HFFc6 (cell line): Measurements from ENCODE around the gene HAPLN2. TPM values are rescaled to one million over a fixed set of nuclear protein-coding genes. Genes with fewer than 3 reads are reported as not detected.

Source experiments
- DNase-seq: peaks from one replicate; pipeline ENCODE4 v3.0.0-alpha.2; 2018
- H3K27ac Mint-ChIP-seq: 2 replicates; pipeline ENCODE4 v1.8.0; 2020; ENCODE audit warnings: mild to moderate bottlenecking, mixed read lengths
- H3K27me3 Mint-ChIP-seq: 2 replicates; pipeline ENCODE4 v1.8.0; 2021; ENCODE audit warnings: mild to moderate bottlenecking, moderate library complexity, mixed read lengths; ENCODE audit not compliant: insufficient read depth
- H3K36me3 Mint-ChIP-seq: 2 replicates; pipeline ENCODE4 v1.8.0; 2021; ENCODE audit warnings: low read depth, mixed read lengths
- H3K4me1 Mint-ChIP-seq: 2 replicates; pipeline ENCODE4 v1.8.0; 2020; ENCODE audit warnings: low read depth, mixed read lengths
- H3K4me3 Mint-ChIP-seq: 2 replicates; pipeline ENCODE4 v1.8.0; 2020; ENCODE audit warnings: mild to moderate bottlenecking, moderate library complexity, mixed read lengths
- H3K9me3 Mint-ChIP-seq: 2 replicates; pipeline ENCODE4 v1.8.0; 2020; ENCODE audit warnings: mild to moderate bottlenecking, mixed read lengths
- long read RNA-seq: library from polyadenylated mRNA; unstranded; transcript quantifications from one replicate; pipeline ENCODE4 v2.0.0, GENCODE V29; 2019
- total RNA-seq, 6 experiments: library from RNA; stranded (reverse); fragmentation: NEBNext Ultra II Directional; extraction: Animal tissue kit (Norgen Biotek cat#: 25700); gene quantifications; 2 replicates in 1 of 6; 3 replicates in 5 of 6; pipeline ENCODE4 v1.2.3, GENCODE V29; 2021
- TF ChIP-seq, protein P1 (sequence below): fragments of 200-600 bp; sonication (generic); IDR thresholded peaks from 2 replicates; pipeline ENCODE4 v1.5.0; 2021; ENCODE audit warnings: antibody characterized with exemption, mild to moderate bottlenecking

The HAPLN2 gene
- not detected for total RNA-seq
- long read RNA-seq = 0 reads

DNA sequence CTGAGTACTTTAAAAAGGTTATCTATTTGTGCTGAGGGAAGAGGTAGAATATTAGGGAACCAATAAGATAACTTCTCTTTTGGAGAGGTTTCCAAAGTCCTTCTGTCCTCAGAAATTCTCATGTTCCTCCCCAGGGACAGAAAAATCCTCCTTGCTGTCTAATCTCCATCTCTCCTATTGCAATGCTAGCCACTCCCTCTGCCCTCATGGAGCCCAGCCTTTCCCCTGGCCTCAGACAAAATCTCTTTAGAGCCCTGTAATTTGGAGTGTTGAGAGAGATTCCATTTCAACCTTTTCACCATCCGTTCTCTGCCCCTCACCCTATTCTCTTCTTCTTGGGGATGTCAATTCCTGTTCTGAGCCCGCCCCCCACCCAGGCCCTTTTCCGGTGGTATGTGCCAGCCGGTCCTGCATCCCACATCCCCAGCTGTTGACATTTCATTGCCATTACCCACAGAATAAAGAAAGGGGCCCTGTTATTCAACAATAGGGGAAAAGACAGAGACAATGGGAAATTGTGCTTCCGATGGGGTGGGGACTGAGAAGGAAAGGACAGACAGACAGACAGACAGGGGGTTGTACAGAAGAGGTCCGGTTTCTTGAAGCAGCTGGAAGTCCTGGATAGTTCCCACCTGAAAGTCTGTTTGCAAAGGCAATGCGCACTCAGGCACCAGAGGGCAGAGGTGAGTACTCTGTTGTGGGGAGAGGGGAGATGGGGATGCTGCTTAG, at the start of gene HAPLN2:
Gene HAPLN2 (plus strand): TSS at position 563 of the 729 bp plus-strand sequence. CDS start 4,076 bp downstream, outside the sequence.
- peaks cover 49% of the 10 kb centered on the region for H3K27me3 Mint-ChIP-seq
- no peaks in the 10 kb centered on the region for H3K36me3 Mint-ChIP-seq
- DNase-seq = no peak
- peaks cover 10% of the 10 kb centered on the region for H3K4me1 Mint-ChIP-seq
- H3K9me3 Mint-ChIP-seq = no peaks in the 10 kb centered on the region
- TF ChIP-seq, protein P1, sequence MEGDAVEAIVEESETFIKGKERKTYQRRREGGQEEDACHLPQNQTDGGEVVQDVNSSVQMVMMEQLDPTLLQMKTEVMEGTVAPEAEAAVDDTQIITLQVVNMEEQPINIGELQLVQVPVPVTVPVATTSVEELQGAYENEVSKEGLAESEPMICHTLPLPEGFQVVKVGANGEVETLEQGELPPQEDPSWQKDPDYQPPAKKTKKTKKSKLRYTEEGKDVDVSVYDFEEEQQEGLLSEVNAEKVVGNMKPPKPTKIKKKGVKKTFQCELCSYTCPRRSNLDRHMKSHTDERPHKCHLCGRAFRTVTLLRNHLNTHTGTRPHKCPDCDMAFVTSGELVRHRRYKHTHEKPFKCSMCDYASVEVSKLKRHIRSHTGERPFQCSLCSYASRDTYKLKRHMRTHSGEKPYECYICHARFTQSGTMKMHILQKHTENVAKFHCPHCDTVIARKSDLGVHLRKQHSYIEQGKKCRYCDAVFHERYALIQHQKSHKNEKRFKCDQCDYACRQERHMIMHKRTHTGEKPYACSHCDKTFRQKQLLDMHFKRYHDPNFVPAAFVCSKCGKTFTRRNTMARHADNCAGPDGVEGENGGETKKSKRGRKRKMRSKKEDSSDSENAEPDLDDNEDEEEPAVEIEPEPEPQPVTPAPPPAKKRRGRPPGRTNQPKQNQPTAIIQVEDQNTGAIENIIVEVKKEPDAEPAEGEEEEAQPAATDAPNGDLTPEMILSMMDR = peak; percentile 56
- no peak within 1 kb of the TSS for H3K4me3 Mint-ChIP-seq
- H3K27ac Mint-ChIP-seq = no peak within 1 kb of the TSS

DNA sequence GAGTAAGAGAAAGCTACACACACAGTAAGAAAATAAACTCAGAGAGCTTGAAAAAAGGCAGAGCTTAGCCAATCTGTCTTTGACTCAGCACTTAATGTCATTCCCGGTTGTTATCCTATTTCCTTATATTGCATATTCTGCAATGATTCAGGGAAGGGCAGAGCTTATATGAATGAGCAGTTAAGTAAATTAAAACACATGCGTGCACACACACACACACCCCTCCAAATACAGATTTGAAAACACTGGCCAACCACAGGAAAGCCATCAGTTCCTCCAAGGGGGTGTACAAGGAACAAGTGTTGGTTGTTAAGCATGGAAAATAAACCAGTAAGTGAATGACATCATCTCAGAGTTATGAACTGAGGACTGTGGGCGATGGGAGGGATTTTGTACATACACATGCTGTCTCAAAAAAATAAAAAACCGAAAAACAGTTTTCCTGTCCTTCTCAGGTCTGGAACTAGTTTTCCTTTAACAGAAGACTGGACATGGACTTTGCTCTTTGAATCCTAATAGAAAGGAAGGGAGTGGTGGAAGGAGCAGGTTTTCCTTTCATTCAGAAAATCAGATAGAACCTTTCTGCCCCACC, 47.9 kb upstream of the HAPLN2 start:
- Mint-ChIP-seq H3K4me3 (peak overlapping the region; percentile 97), H3K27me3 (peaks cover 20% of the 10 kb centered on the region), H3K36me3 (peaks cover 22% of the 10 kb centered on the region; the same call in 1 of the 2 replicates), H3K9me3 (no peaks in the 10 kb centered on the region), H3K27ac (peak overlapping the region; percentile 94), H3K4me1 (peaks cover 34% of the 10 kb centered on the region)
- TF ChIP-seq, protein P1 = no peak
- peak; percentile 93 for DNase-seq

DNA sequence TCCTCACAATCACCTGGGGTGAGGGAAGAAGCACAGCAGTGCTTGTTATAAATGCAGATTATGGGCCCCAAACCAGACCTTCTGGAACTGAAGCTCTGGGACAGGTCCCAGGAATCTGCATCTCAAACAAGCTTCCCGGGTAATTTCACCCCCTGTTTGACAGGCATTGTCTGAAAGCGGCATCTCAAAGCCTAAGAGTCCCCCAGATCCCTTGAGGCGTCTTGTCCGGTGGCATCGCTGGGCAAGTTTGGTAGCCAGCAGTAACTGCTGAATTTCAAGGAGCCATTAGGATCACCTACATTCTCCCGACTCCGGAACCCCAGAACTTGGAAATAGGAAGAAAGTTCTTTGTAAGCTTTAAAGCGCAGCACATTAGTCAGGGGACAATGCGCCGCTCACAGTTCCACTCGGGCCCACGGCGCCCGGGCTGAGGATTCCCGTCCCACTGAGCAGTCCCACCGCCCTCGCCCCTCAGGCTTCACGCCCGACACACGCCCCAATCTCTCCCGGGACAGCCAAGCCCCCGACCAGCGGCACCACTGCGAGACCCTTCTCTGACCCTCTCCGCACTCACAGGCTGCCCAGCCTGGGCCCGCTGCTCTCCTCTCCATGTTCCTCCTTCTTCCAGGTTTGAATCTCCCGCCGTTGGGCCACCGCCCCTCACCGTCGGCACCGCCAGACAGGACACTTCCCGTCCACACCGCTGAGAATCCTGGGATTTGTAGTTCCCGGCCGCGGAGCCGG, 47.1 kb upstream of the HAPLN2 start, which contains the start of gene IQGAP3:
Gene IQGAP3 (minus strand): TSS at position 647 of the 744 bp plus-strand sequence. CDS start 36 bp downstream, at position 611.
- DNase-seq = peak; percentile 82
- Mint-ChIP-seq H3K27me3 (peaks cover 20% of the 10 kb centered on the region), H3K4me3 (peak within 1 kb of the TSS; percentile 97), H3K9me3 (no peaks in the 10 kb centered on the region), H3K36me3 (peaks cover 21% of the 10 kb centered on the region; the same call in 1 of the 2 replicates), H3K4me1 (peaks cover 34% of the 10 kb centered on the region), H3K27ac (peak within 1 kb of the TSS; percentile 94)
- TF ChIP-seq, protein P1 = no peak

DNA sequence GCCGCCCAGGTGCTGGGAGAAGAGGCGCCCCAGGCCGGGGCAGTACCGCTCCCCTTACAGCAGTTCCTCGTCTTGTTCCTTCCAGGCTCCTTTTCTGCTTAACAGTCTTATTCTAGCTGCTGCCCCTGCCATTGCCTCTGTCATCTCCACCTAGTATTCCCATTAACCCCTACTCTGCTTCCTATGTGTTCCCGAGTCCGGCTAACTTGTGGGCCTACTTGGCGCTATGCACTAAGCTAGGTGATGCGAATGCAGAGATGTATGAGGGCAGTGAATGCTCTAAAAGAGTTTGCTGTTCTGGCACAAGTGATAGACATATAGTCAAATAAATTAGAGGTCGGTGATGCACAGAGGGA, 46.6 kb upstream of the HAPLN2 start:
- H3K27ac Mint-ChIP-seq = peak overlapping the region; percentile 94
- H3K27me3 Mint-ChIP-seq = peaks cover 20% of the 10 kb centered on the region

More for the DNA sequence above, 46.6 kb upstream of the HAPLN2 start:
- Mint-ChIP-seq H3K4me3 (peak overlapping the region; percentile 97), H3K4me1 (peaks cover 34% of the 10 kb centered on the region), H3K36me3 (peaks cover 16% of the 10 kb centered on the region; the same call in 1 of the 2 replicates), H3K9me3 (no peaks in the 10 kb centered on the region)
- no peak for DNase-seq
- TF ChIP-seq, protein P1 = no peak
